Measurements from ENCODE around the gene SMARCC2.
"Not testable (repeated sequence)": the region's sequence is repeated elsewhere in the genome, so short reads cannot be mapped to it uniquely, and the experiment has no call there.

SMARCC2 gene

DNA sequence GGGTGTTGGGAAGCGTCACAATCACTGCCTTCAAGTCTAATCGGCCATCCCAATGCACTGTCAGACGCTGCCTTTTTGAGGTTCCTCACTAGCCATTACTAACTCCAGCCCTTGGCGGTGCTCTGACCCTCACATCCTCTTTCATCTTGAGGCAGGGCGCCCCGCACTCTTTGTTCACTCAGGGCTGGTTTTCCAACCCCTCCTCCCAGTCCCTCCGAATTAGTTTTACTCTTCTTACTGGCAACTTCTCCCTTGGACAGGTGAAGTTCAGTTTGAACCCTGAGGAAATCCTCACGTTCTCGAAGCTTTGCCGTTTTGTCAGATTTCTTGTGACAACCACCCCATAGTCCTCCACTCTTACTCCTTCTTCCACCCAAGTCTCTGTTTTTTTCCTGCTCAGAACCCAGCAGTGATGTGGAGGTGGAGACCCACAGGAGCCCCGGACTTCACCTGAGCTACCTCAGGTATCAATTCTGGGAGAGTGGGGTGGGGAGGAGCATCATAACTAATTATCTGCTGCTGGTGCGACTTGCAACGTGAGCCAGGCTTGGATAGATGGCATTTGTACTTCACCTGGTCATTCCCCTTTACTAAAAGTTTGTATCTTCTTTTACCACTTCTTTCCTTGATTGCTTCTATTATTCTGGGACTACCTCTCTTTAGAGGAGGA lies 70.5 kb downstream of the SMARCC2 start:
- DNase-seq, result peak in 1 of 2 donors; percentile 19

DNA sequence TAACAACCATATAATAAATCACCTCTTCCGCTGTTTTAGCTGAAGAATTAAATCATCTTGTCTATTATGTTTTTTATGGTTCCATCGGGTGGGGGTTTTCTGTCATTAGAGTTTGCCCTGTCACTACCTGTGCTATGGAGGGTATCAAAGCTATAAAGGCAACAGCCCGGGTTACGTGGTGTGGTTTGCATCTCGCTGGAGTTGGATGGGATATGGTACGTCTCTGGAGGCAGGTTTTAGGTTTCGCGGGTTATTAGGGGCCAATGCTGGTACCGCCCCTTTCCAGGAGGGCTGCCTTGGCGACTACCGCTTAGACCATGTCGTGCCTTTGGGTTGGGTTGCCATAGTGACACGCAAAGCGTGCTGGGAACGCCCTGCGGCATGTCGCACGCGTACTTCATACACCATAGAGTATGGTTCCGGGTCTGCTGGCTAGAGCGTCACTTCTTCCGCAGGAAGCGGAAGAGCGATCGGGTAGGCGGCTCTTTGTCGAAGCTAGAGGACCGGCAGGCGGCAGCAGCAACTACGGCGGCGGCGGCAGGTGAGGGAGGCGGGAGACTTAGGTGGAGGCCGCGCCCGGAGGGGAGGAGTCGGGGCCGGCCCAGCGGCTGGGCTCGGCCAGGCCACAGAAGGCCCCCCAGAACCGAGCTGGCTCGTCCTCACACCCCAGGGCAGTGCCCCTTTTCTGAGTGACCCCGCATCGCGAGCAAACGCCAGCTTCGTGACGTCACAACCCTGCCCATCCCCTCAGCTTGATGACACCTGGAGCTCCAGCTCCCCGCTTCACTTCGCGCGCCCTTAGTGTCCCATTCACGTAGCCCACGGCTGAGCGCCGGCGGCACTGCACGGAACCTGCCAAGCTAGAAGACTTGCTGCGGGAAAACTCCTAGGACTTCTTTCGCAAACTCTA lies 71.2 kb downstream of the SMARCC2 start, which contains the start of gene ZC3H10:
TSS of gene ZC3H10 (plus strand) at position 489 of the 910 bp plus-strand sequence. CDS start 2,297 bp downstream, outside the sequence.
- peak; percentile 96 to 97 for DNase-seq

DNA sequence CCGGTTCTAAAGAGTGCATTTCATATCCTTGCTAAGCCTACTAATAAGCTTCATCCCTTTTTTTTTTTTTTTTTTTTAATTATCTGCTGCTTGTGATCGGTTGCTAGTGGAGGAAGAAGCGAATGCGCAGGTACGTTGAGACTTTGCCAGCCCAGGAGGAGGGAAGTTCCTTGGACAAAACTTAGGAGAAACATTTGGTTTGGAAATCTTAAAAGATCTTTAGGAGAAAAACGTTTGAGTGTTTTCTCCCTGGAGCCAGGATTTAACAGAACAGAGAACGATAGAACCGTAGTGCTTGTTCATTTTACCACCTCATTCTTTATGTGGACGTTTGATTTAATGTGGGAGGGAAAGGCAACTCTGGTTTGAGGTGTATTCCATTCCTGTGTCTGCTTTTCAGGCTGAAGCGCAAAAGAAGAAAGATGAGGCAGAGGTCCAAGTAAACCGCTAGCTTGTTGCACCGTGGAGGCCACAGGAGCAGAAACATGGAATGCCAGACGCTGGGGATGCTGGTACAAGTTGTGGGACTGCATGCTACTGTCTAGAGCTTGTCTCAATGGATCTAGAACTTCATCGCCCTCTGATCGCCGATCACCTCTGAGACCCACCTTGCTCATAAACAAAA lies 72.1 kb downstream of the SMARCC2 start:
- DNase-seq, result not testable (repeated sequence)

DNA sequence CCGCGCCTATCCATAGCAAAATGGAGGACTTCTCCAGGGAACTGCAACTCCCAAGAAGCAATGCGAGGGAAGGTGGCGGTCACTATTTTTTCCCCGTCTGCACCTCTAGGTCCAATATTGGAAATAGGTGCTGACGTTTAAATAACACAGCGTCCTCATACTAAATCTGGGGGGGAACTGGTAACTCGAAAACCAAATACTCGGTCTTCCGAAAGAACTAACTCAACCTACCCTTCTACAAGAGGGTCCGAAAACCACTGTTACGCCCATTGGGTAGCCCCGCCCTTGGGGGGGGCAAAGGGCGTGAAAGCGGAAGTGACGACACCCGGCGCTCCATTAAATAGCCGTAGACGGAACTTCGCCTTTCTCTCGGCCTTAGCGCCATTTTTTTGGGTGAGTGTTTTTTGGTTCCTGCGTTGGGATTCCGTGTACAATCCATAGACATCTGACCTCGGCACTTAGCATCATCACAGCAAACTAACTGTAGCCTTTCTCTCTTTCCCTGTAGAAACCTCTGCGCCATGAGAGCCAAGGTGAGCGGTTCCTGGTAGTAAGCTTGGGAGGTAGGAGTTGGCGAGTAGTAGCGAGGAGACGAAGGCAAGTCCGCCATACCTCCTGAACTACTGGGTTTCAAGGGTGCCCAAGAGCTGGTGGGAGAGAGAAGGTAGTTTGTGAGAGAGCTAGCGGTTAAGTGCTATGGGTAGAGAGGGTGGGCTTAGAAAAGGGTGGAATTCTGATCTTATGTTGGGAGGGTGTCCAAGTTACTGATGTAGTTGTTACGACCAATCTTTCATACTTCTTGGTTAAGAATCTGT lies 72.8 kb downstream of the SMARCC2 start, which contains the start of gene RPL41:
TSS of gene RPL41 (plus strand) at position 367 of the 815 bp plus-strand sequence.
- DNase-seq, result peak; percentile 93 to 94

DNA sequence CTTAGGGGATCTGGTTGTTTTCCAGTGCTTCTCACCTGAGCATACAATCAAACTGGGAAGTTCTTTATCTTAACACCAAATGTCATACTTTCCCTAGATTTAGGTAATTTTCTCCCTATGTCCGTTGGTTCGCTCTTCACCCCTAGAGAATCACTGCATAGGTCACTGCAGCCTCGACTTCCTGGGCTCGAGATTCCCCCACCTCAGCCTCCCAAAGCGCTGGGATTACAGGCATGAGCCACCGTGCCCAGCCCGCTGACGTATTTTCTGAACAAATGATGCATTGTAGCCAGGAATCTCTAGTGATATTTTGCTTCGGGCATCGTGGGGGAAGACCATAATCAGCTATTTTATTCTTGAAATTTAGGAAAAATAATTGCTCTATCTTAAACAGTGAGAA lies 74.0 kb downstream of the SMARCC2 start:
- DNase-seq, result no peak

DNA sequence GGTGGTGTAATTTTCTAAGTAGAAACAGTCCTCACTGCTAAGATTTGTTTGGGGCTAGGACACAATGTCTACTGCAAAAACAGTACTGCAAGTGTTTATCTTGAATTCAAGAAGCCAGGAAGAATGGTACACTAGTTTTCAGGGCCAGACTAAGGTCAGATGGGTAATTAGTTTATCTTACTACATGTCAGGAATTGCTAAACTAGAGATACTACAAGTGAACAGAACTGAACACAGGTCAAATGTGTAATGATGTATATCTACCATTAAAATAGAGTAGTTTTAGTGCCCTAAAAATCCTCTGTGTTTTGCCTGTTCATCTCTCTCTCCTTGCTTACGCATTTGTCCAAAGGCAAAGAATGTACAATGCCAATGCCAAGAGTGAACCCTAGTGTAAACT lies 75.2 kb downstream of the SMARCC2 start:
- no peak for DNase-seq

Measured in stimulated activated CD4-positive, alpha-beta T cell treated with anti-CD3 and anti-CD28 coated beads, Interleukin-2, amount 100 ng/mL, for 48 hours (primary cell).